Left lobe of liver (tissue), 2 donors: Measurements from ENCODE around the gene PPBP. TPM values are rescaled to one million over a fixed set of nuclear protein-coding genes. Genes with fewer than 3 reads are reported as not detected.

Source experiments
- ATAC-seq: fragments of 200-7000 bp; cut with Tn5 transposase; one replicate; pipeline ENCODE4 v1.9.1; 2020; ENCODE audit warnings: mild to moderate bottlenecking, moderate library complexity
- DNase-seq: peaks from one replicate; pipeline ENCODE4 v3.0.0-alpha.2; 2020; ENCODE audit warnings: low spot score
- total RNA-seq: library from RNA; stranded (reverse); gene quantifications from one replicate; pipeline ENCODE4 v1.2.1, GENCODE V29; 2021
- donor health status: DM: no; HTN: no; CAD: no; lungs with moderate emphysema.
- donor health status: DM: no; HTN: yes; CAD: no.

PPBP gene
- 1.4 TPM for total RNA-seq

- no peak for DNase-seq
Measured at GRCh38 chr4:73988061-73988460, at the start of gene PPBP. PPBP (minus strand) TSS chr4:73988190; CDS start chr4:73988103, 87 bp downstream.

GRCh38 chr4:74037076-74037955 lies 49.3 kb upstream of the PPBP start:
- DNase-seq (no peak), ATAC-seq (no peak)

More at GRCh38 chr4:73988061-73988460, at the start of gene PPBP:
- no peak for ATAC-seq

GRCh38 chr4:74033739-74034138 lies 45.7 kb upstream of the PPBP start:
- no peak for ATAC-seq
- DNase-seq: no peak

GRCh38 chr4:74032064-74032463 lies 44.1 kb upstream of the PPBP start:
- ATAC-seq (no peak), DNase-seq (no peak)

- ATAC-seq (no peak), DNase-seq (no peak)
Measured at GRCh38 chr4:74031576-74031975, 43.6 kb upstream of the PPBP start.

- DNase-seq: no peak
Measured at GRCh38 chr4:74030285-74030684, 42.3 kb upstream of the PPBP start.

GRCh38 chr4:74028504-74028903 lies 40.5 kb upstream of the PPBP start:
- no peak for DNase-seq
- no peak for ATAC-seq

More at GRCh38 chr4:74030285-74030684, 42.3 kb upstream of the PPBP start:
- no peak for ATAC-seq

- DNase-seq: no peak
- ATAC-seq: no peak
Measured at GRCh38 chr4:74023709-74024108, 35.7 kb upstream of the PPBP start.

- ATAC-seq: no peak
- no peak for DNase-seq
Measured at GRCh38 chr4:74021601-74022000, 33.6 kb upstream of the PPBP start.

- no peak for ATAC-seq
- no peak for DNase-seq
Measured at GRCh38 chr4:74018771-74019170, 30.8 kb upstream of the PPBP start.

GRCh38 chr4:74018116-74018515 lies 30.1 kb upstream of the PPBP start:
- DNase-seq (no peak), ATAC-seq (no peak)

- ATAC-seq: no peak
Measured at GRCh38 chr4:74016068-74016467, 28.1 kb upstream of the PPBP start.

GRCh38 chr4:74015126-74015780 lies 27.3 kb upstream of the PPBP start:
- DNase-seq (no peak), ATAC-seq (no peak)

More at GRCh38 chr4:74016068-74016467, 28.1 kb upstream of the PPBP start:
- no peak for DNase-seq

GRCh38 chr4:74014332-74014731 lies 26.3 kb upstream of the PPBP start:
- ATAC-seq (no peak), DNase-seq (no peak)

GRCh38 chr4:74013264-74013663 lies 25.3 kb upstream of the PPBP start:
- ATAC-seq: no peak

GRCh38 chr4:74012130-74012529 lies 24.1 kb upstream of the PPBP start:
- ATAC-seq (no peak), DNase-seq (no peak)

More at GRCh38 chr4:74013264-74013663, 25.3 kb upstream of the PPBP start:
- no peak for DNase-seq

- no peak for ATAC-seq
- no peak for DNase-seq
Measured at GRCh38 chr4:74009307-74009706, 21.3 kb upstream of the PPBP start.

- DNase-seq (no peak), ATAC-seq (no peak)
Measured at GRCh38 chr4:74006009-74006476, 18.1 kb upstream of the PPBP start.

- ATAC-seq: no peak
- no peak for DNase-seq
Measured at GRCh38 chr4:74005528-74005927, 17.5 kb upstream of the PPBP start.

GRCh38 chr4:74004668-74005067 lies 16.7 kb upstream of the PPBP start:
- DNase-seq (no peak), ATAC-seq (no peak)

- DNase-seq (no peak), ATAC-seq (no peak)
Measured at GRCh38 chr4:74000301-74000700, 12.3 kb upstream of the PPBP start.
